Loucy (cell line): ENCODE data around the gene KRTAP19-8.

Experiments used
- H2AFZ ChIP-seq: fragments of 200-600 bp; sonication (generic); 2 replicates; pipeline ENCODE4 v1.6.0; 2016; ENCODE audit warnings: antibody characterized with exemption, mild to moderate bottlenecking, low read length, moderate library complexity
- H3F3A ChIP-seq: fragments of 200-600 bp; 2 replicates; pipeline ENCODE4 v1.6.0; 2016; ENCODE audit warnings: antibody characterized with exemption, low read depth, mild to moderate bottlenecking
- H3K27me3 ChIP-seq: fragments of 200-600 bp; sonication (generic); 2 replicates; pipeline ENCODE4 v1.6.1; 2014; ENCODE audit warnings: low read length, mild to moderate bottlenecking; ENCODE audit not compliant: insufficient read depth, poor library complexity, severe bottlenecking
- H3K36me3 ChIP-seq: fragments of 200-600 bp; sonication (generic); 2 replicates; pipeline ENCODE4 v1.6.1; 2016; ENCODE audit warnings: low read length; ENCODE audit not compliant: insufficient read depth
- H3K4me1 ChIP-seq: fragments of 200-600 bp; sonication (generic); 2 replicates; pipeline ENCODE4 v1.5.1; 2014; ENCODE audit warnings: low read length, mild to moderate bottlenecking; ENCODE audit not compliant: insufficient read depth, poor library complexity, severe bottlenecking
- H3K4me2 ChIP-seq: fragments of 200-600 bp; sonication (generic); 2 replicates; pipeline ENCODE4 v1.6.0; 2014; ENCODE audit warnings: antibody characterized with exemption, low read length, low read depth, mild to moderate bottlenecking; ENCODE audit not compliant: poor library complexity, severe bottlenecking
- H3K4me3 ChIP-seq: fragments of 200-600 bp; sonication (generic); 2 replicates; pipeline ENCODE4 v1.5.1; 2014; ENCODE audit warnings: low read length, mild to moderate bottlenecking, mixed read lengths; ENCODE audit not compliant: poor library complexity, severe bottlenecking
- H3K79me2 ChIP-seq: fragments of 200-600 bp; sonication (generic); 2 replicates; pipeline ENCODE4 v1.6.1; 2014; ENCODE audit warnings: low read length; ENCODE audit not compliant: insufficient read depth
- H3K9ac ChIP-seq: fragments of 200-600 bp; sonication (generic); 2 replicates; pipeline ENCODE4 v1.6.0; 2014; ENCODE audit warnings: mild to moderate bottlenecking, low read depth, low read length, moderate library complexity; ENCODE audit not compliant: poor library complexity, severe bottlenecking
- H3K9me2 ChIP-seq: fragments of 200-600 bp; sonication (generic); replicated peaks from 2 replicates; pipeline ENCODE4 v1.6.1; 2016; ENCODE audit warnings: low read depth, low read length, mixed read lengths
- H3K9me3 ChIP-seq: fragments of 200-600 bp; sonication (generic); 2 replicates; pipeline ENCODE4 v1.6.1; 2014; ENCODE audit warnings: mild to moderate bottlenecking, antibody characterized with exemption, low read length, low read depth; ENCODE audit not compliant: insufficient read depth
- H4K20me1 ChIP-seq: fragments of 200-600 bp; sonication (generic); 2 replicates; pipeline ENCODE4 v1.6.0; 2014; ENCODE audit warnings: antibody characterized with exemption, low read length, mild to moderate bottlenecking; ENCODE audit not compliant: insufficient read depth, poor library complexity, severe bottlenecking
- EZH2phosphoT487 ChIP-seq: fragments of 200-600 bp; IDR thresholded peaks from 2 replicates; pipeline ENCODE4 v1.6.1; 2018; ENCODE audit warnings: antibody characterized with exemption, mild to moderate bottlenecking, moderate library complexity, borderline replicate concordance
- TF ChIP-seq, protein P1 (sequence below): fragments of 200-600 bp; sonication (generic); conservative IDR thresholded peaks from 2 replicates; pipeline ENCODE4 v1.5.1; 2014; ENCODE audit warnings: mild to moderate bottlenecking, antibody characterized with exemption, low read length

Gene KRTAP19-8

DNA sequence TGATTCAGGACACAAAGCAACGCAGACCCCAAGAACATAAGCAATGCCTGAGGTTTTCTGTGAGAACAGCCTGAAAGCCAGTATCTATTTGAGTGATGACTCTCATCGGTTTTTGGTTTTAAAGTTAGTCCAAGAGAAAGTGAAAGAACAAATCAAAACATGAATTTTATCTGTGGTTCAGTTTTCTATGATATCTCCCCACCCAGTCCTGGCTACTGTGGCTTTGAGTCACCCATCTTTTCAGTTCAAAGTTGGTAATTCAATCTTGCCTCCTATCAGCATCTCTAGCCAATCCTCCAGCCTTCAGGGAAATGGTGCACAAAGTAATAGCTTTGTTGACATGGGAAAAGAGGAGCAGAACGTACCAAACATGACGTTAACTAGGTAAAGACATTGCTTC is 40.5 kb upstream of the KRTAP19-8 start:
- H2AFZ ChIP-seq, result no peak overlapping the region
- no peak overlapping the region for H3K4me3 ChIP-seq
- no peaks in the 10 kb centered on the region for H4K20me1 ChIP-seq
- TF ChIP-seq, protein P1, sequence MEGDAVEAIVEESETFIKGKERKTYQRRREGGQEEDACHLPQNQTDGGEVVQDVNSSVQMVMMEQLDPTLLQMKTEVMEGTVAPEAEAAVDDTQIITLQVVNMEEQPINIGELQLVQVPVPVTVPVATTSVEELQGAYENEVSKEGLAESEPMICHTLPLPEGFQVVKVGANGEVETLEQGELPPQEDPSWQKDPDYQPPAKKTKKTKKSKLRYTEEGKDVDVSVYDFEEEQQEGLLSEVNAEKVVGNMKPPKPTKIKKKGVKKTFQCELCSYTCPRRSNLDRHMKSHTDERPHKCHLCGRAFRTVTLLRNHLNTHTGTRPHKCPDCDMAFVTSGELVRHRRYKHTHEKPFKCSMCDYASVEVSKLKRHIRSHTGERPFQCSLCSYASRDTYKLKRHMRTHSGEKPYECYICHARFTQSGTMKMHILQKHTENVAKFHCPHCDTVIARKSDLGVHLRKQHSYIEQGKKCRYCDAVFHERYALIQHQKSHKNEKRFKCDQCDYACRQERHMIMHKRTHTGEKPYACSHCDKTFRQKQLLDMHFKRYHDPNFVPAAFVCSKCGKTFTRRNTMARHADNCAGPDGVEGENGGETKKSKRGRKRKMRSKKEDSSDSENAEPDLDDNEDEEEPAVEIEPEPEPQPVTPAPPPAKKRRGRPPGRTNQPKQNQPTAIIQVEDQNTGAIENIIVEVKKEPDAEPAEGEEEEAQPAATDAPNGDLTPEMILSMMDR, result no peak
- no peak for TF ChIP-seq EZH2phosphoT487
- H3K9me2 ChIP-seq, result no peaks in the 10 kb centered on the region
- H3K4me1 ChIP-seq, result no peaks in the 10 kb centered on the region
- no peak overlapping the region for H3K4me2 ChIP-seq
- H3K36me3 ChIP-seq, result no peaks in the 10 kb centered on the region
- H3K79me2 ChIP-seq, result no peaks in the 10 kb centered on the region
- H3K9me3 ChIP-seq, result no peaks in the 10 kb centered on the region
- no peaks in the 10 kb centered on the region for H3F3A ChIP-seq
- no peaks in the 10 kb centered on the region for H3K27me3 ChIP-seq
- no peak overlapping the region for H3K9ac ChIP-seq

DNA sequence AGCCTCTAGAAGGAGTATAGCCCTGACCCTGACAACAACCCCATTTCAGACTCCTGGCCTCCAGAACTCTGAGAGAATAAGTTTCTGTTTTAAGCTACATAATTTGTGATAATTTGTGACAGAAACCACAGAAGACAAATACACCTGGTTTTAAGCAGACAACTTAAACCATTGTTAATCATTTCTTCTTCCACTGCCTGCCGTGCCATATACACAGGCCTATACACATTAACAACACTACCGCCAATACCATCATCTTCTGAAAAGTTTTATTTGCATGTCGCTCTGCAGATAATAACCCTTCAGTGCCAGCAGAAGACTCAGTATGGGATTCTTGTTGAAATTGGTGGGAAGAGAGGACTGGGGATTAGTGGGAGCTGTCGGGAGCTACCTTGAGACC is 39.9 kb upstream of the KRTAP19-8 start:
- Histone ChIP-seq H3K9me3 (no peaks in the 10 kb centered on the region), H3K36me3 (no peaks in the 10 kb centered on the region), H3K4me1 (no peaks in the 10 kb centered on the region), H3F3A (no peaks in the 10 kb centered on the region), H3K4me2 (no peak overlapping the region), H3K4me3 (no peak overlapping the region), H2AFZ (no peak overlapping the region), H3K27me3 (no peaks in the 10 kb centered on the region), H3K9ac (no peak overlapping the region), H3K9me2 (no peaks in the 10 kb centered on the region), H4K20me1 (no peaks in the 10 kb centered on the region), H3K79me2 (no peaks in the 10 kb centered on the region)
- TF ChIP-seq, protein P1, result no peak
- TF ChIP-seq EZH2phosphoT487, result no peak

DNA sequence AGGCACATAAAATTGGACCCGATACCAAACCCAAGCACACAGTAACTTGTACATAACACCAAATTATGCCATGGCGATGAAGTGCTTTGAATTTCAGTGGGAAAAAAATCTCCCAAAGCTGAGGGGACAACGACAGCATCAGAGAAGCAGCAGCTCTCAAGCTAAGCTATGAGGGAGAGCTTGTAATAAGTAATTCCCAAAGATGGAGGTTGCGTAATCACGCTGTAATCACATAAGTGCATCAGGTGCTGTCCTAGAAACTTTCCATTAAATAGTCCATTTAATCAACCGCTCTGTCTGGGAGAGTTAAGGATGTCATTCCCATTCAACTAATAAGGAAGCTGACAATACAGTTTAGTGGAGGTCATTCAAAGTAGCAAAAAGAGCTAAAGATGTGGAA is 37.6 kb upstream of the KRTAP19-8 start:
- Histone ChIP-seq H3F3A (no peaks in the 10 kb centered on the region), H3K4me2 (no peak overlapping the region), H3K36me3 (no peaks in the 10 kb centered on the region), H4K20me1 (no peaks in the 10 kb centered on the region), H3K9me2 (no peaks in the 10 kb centered on the region), H3K9ac (no peak overlapping the region), H2AFZ (no peak overlapping the region), H3K4me3 (no peak overlapping the region), H3K79me2 (no peaks in the 10 kb centered on the region), H3K4me1 (no peaks in the 10 kb centered on the region), H3K27me3 (no peaks in the 10 kb centered on the region), H3K9me3 (no peaks in the 10 kb centered on the region)
- TF ChIP-seq, protein P1, result no peak
- TF ChIP-seq EZH2phosphoT487, result no peak
